Upper lobe of left lung (tissue), 6 donors: ENCODE measurements around the gene STX5. TPM values are rescaled to one million over a fixed set of nuclear protein-coding genes. Genes with fewer than 3 reads are reported as not detected.
"Not testable (repeated sequence)": the region's sequence is repeated elsewhere in the genome, so short reads cannot be mapped to it uniquely, and the experiment has no call there.

ENCODE experiments used
- ATAC-seq, 2 donors: fragments of 200-7000 bp; cut with Tn5 transposase; one replicate each; pipeline ENCODE4 v1.9.1; 2022; ENCODE audit warnings: mild to moderate bottlenecking in 2 of 2, moderate library complexity in 2 of 2; ENCODE audit not compliant: low FRiP score in 2 of 2
- DNase-seq, 2 donors: peaks; one replicate each; pipeline ENCODE4 v3.0.0-alpha.2; 2019 to 2020
- H3K27ac ChIP-seq, 4 donors: fragments of 200-600 bp; sonication (generic); one replicate each; pipeline ENCODE4 v1.5.1; 2016 to 2019
- H3K27me3 ChIP-seq, 4 donors: fragments of 200-600 bp; sonication (generic); one replicate each; pipeline ENCODE4 v1.5.1; 2017 to 2019
- H3K36me3 ChIP-seq, 4 donors: fragments of 200-600 bp; sonication (generic); one replicate each; pipeline ENCODE4 v1.5.1; 2016 to 2019
- H3K4me1 ChIP-seq, 4 donors: fragments of 200-600 bp; sonication (generic); one replicate each; pipeline ENCODE4 v1.5.1; 2018 to 2019
- H3K4me3 ChIP-seq, 4 donors: fragments of 200-600 bp; sonication (generic); one replicate each; pipeline ENCODE4 v1.5.1; 2017 to 2019; ENCODE audit warnings: mild to moderate bottlenecking in 2 of 4, moderate library complexity in 1 of 4
- H3K9me3 ChIP-seq, 4 donors: fragments of 200-600 bp; sonication (generic); one replicate each; pipeline ENCODE4 v1.5.1; 2018 to 2019
- EP300 ChIP-seq, 4 donors: sonication (generic); formaldehyde crosslinking; IDR thresholded peaks; one replicate each; pipeline ENCODE4 v1.5.1; 2017; ENCODE audit warnings: antibody characterized with exemption in 4 of 4, control low read depth in 2 of 4
- POLR2A ChIP-seq, 4 donors: fragments of 450-650 bp; IDR thresholded peaks; one replicate each; pipeline ENCODE4 v1.5.1; 2016 to 2017; ENCODE audit warnings: antibody characterized with exemption in 4 of 4, mild to moderate bottlenecking in 2 of 4
- POLR2AphosphoS5 ChIP-seq, 2 donors: sonication (generic); formaldehyde crosslinking; IDR thresholded peaks; one replicate each; pipeline ENCODE4 v1.5.1; 2017; ENCODE audit warnings: antibody characterized with exemption in 2 of 2
- whole genome bisulfite sequencing, 2 donors: methylation state at CpG; one replicate each; pipeline ENCODE4 v1.1.5; 2017 to 2018; 5-methylcytosine and 5-hydroxymethylcytosine counted together
- total RNA-seq, 6 donors: library from RNA; depleted of rRNA in 4 of 6; stranded (reverse); fragments of >200 nt in 4 of 6; gene quantifications; one replicate each; pipeline versions ENCODE4 v1.1.0 to v1.2.1, GENCODE V29; 2016 to 2021
- TF ChIP-seq, protein P1 (sequence below), 6 experiments: fragments of 450-650 bp in 4 of 6; fragments of 200-600 bp in 2 of 6; sonication (generic) in 2 of 6; IDR thresholded peaks; one replicate each; pipeline ENCODE4 v1.5.1; 2016 to 2019; ENCODE audit warnings: antibody characterized with exemption in 6 of 6
- donor health status: DM: no; HTN: no; CAD: no; lungs with moderate emphysema.
- donor health status: DM: no; HTN: yes; CAD: no; lungs with severe emphysema.

The STX5 gene
- total RNA-seq, 6 donors from 2014 or later: 25.3 to 53.8 (median 44.9) TPM

DNA sequence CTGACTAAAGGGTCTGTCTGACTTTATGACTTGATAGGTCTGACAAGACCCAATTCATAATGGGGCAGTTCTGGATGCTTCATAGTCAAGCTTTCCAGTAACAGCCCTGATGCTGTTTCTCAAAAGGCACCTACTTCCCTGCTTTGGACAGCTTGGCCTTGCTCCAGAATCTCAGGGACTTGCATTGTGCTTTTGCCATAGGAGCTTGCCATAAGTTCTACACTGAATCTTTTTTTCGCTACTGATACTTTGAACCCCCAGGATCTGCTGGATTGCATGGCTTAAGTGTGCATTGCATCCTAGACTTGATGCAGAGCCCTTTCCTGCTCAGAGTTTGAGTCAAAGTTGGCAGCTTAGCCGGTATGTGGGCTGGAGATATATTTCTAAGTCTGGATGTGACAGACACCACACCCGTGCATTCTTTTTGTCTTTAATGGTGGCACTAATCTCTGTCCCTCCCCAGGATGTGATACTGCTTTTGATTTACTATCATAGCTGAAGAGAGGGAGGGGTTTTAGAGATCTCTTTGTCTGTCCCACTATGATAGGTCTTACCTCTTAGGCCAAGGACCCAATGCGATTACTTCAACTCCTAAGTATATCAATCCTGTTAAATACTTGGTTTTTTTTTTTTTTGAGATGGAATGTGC is 32.0 kb upstream of the STX5 start:
- H3K27ac ChIP-seq: peak overlapping the region in 1 of 4 donors; percentile 27
- H3K9me3 ChIP-seq: no peaks in the 10 kb centered on the region
- peaks cover 0 to 4% (median 3%) of the 10 kb centered on the region in 4 donors for H3K4me1 ChIP-seq
- no peak for ATAC-seq
- no peaks in the 10 kb centered on the region for H3K36me3 ChIP-seq
- 67 to 73% methylated on average over 4 of the region's 4 CpGs for WGBS, 2 donors
- TF ChIP-seq POLR2AphosphoS5 (IDR thresholded peaks at IDR 0.05) (no peak), EP300 (IDR thresholded peaks at IDR 0.05) (no peak), POLR2A (IDR thresholded peaks at IDR 0.05) (no peak)
- TF ChIP-seq, protein P1, sequence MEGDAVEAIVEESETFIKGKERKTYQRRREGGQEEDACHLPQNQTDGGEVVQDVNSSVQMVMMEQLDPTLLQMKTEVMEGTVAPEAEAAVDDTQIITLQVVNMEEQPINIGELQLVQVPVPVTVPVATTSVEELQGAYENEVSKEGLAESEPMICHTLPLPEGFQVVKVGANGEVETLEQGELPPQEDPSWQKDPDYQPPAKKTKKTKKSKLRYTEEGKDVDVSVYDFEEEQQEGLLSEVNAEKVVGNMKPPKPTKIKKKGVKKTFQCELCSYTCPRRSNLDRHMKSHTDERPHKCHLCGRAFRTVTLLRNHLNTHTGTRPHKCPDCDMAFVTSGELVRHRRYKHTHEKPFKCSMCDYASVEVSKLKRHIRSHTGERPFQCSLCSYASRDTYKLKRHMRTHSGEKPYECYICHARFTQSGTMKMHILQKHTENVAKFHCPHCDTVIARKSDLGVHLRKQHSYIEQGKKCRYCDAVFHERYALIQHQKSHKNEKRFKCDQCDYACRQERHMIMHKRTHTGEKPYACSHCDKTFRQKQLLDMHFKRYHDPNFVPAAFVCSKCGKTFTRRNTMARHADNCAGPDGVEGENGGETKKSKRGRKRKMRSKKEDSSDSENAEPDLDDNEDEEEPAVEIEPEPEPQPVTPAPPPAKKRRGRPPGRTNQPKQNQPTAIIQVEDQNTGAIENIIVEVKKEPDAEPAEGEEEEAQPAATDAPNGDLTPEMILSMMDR (IDR thresholded peaks at IDR 0.05): no peak
- no peaks in the 10 kb centered on the region for H3K27me3 ChIP-seq
- no peak for DNase-seq
- H3K4me3 ChIP-seq: no peak overlapping the region

DNA sequence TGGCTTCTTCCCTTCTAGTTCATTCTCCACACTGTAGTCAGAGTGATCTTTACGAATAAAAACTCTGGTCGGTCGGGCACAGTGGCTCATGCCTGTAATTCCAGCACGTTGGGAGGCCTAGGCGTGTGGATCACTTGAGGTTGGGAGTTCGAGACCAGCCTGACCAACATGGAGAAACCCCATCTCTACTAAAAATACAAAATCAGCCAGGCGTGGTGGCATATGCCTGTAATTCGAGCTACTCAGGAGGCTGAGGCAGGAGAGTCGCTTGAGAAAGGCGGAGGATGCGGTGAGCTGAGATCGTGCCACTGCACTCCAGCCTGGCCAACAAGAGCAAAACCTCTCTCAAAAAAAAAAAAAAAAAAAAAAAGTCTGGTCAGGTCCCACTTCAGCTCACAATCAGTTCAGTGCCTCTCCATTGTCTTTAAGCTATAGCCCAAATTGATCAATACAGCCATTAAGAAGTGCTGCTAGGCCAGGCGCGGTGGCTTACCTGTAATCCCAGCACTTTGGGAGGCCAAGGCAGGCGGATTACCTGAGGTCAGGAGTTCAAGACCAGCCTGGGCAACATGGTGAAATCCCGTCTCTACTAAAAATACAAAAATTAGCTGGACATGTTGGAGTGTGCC is 29.8 kb upstream of the STX5 start:
- H3K27ac ChIP-seq, ATAC-seq, H3K4me3 ChIP-seq, H3K36me3 ChIP-seq, DNase-seq, H3K9me3 ChIP-seq, H3K27me3 ChIP-seq: not testable (repeated sequence)
- 91 to 93% methylated on average over 16 of the region's 16 CpGs for WGBS, 2 donors
- peaks cover 0 to 13% (median 9%) of the 10 kb centered on the region in 4 donors for H3K4me1 ChIP-seq

DNA sequence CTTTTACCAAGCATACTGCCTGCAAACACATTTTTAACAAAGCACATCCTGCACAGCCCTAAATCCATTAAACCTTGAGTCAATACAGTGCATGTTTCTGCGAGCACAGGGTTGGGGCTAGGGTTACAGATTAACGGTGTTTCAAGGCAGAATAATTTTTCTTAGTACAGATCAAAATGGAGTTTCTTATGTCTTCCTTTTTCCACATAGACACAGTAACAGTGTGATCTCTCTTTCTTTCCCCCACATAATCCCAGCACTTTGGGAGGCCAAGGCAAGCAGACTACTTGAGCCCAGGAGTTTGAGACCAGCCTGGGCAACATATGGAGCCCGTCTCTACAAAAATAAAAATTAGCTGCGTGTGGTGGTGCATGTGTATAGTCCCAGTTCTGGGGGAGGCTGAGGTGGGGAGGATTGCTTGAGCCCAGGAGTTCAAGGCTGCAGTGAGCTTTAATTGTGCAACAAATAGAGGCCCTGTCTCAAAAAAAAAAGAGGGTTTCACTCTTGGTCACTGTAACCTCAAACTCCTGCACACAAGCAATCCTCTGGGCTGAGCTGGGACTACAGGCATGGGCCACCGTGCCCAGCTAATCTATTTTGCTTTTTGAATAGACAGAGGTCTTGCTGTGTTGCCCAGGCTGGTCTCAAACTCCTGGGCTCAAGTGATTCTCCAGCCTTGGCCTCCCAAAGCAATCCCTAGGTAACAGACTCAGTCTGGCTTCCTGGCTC is 29.1 kb upstream of the STX5 start:
- no peaks in the 10 kb centered on the region for H3K36me3 ChIP-seq
- H3K27me3 ChIP-seq: no peaks in the 10 kb centered on the region
- TF ChIP-seq, protein P1 (IDR thresholded peaks at IDR 0.05): no peak
- TF ChIP-seq EP300 (IDR thresholded peaks at IDR 0.05) (no peak), POLR2A (IDR thresholded peaks at IDR 0.05) (no peak), POLR2AphosphoS5 (IDR thresholded peaks at IDR 0.05) (no peak)
- WGBS, 2 donors: 81 to 82% methylated on average over 4 to 5 of the region's 5 CpGs
- no peak overlapping the region for H3K27ac ChIP-seq
- no peak overlapping the region for H3K4me3 ChIP-seq
- H3K4me1 ChIP-seq: peaks cover 4 to 19% (median 15%) of the 10 kb centered on the region in 4 donors
- H3K9me3 ChIP-seq: no peaks in the 10 kb centered on the region
- DNase-seq: no peak
- no peak for ATAC-seq

GRCh38 chr11:62859281-62859703 is 27.4 kb upstream of the STX5 start:
- H3K9me3 ChIP-seq, H3K36me3 ChIP-seq, H3K27ac ChIP-seq, ATAC-seq, H3K4me3 ChIP-seq, DNase-seq, H3K27me3 ChIP-seq: not testable (repeated sequence)
- peaks cover 13 to 31% (median 22%) of the 10 kb centered on the region in 4 donors for H3K4me1 ChIP-seq
- 75 to 83% methylated on average over 8 of the region's 8 CpGs for WGBS, 2 donors

- peaks cover 24 to 42% (median 33%) of the 10 kb centered on the region in 4 donors for H3K4me1 ChIP-seq
- H3K27ac ChIP-seq: no peak overlapping the region
- H3K9me3 ChIP-seq: no peaks in the 10 kb centered on the region
- WGBS, 2 donors: 78 to 83% methylated on average over 7 of the region's 7 CpGs
- H3K4me3 ChIP-seq: no peak overlapping the region
- H3K27me3 ChIP-seq: no peaks in the 10 kb centered on the region
- TF ChIP-seq, protein P1 (IDR thresholded peaks at IDR 0.05): no peak
- no peak for TF ChIP-seq POLR2AphosphoS5 (IDR thresholded peaks at IDR 0.05)
- TF ChIP-seq POLR2A (IDR thresholded peaks at IDR 0.05): no peak
- TF ChIP-seq EP300 (IDR thresholded peaks at IDR 0.05): no peak
- no peak for DNase-seq
- no peak for ATAC-seq
- H3K36me3 ChIP-seq: peaks cover 4 to 17% (median 8%) of the 10 kb centered on the region in 4 donors
These were observed 26.4 kb upstream of the STX5 start for GRCh38 chr11:62858201-62858600.
